K562 (cell line): ENCODE measurements around the gene SLCO3A1. TPM values are rescaled to one million over a fixed set of nuclear protein-coding genes. Genes with fewer than 3 reads are reported as not detected.

Experiments
- ATAC-seq: fragments of 200-7000 bp; cut with Tn5 transposase; 3 replicates; pipeline ENCODE4 v1.9.1; 2020; ENCODE audit warnings: moderate library complexity
- BruUV-seq: library from RNA; stranded (reverse); fragments of 400-500 nt; replicated peaks from 2 replicates; lab custom pipeline; 2021; lab: Mats Ljungman, UMichigan
- CTCF ChIA-PET: fragments of 300-600 bp; formaldehyde crosslinking; extraction: SDS; loops from one replicate; lab custom pipeline; 2021; ENCODE audit warnings: low intra/inter-chr PET ratio; lab: Yijun Ruan, JAX
- POLR2A ChIA-PET: fragments of 300-600, 350-650 bp; sonication (Branson Sonifier 250); formaldehyde crosslinking; extraction: SDS; loops from one replicate; lab custom pipeline; 2021; ENCODE audit warnings: antibody characterized with exemption, inconsistent platforms; lab: Yijun Ruan, JAX
- DNase-seq, 4 experiments: peaks; one replicate each; pipeline versions ENCODE4 v3.0.0 to v3.0.0-alpha.2; 2011 to 2018; ENCODE audit warnings: low spot score in 3 of 4, mixed read lengths in 3 of 4; ENCODE audit errors: extremely low read depth in 1 of 4
- FAIRE-seq: peaks from 2 replicates; lab custom pipeline; 2011; peaks lifted over from hg19 to GRCh38; lab: Jason Lieb, UNC
- H2AFZ ChIP-seq: 2 replicates; pipeline ENCODE4 v1.6.0; 2011; ENCODE audit warnings: low read depth, low read length, control low read depth, inconsistent platforms
- H3K27ac ChIP-seq: fragments of 200-600 bp; 3 replicates; pipeline ENCODE4 v1.8.0; 2011; ENCODE audit warnings: low read depth, mild to moderate bottlenecking, control low read depth, inconsistent platforms, low read length, moderate library complexity, mixed read lengths; ENCODE audit errors: extremely low read depth
- H3K27me3 ChIP-seq, 2 experiments: fragments of 300-600 bp in 1 of 2; 2 replicates in 1 of 2; 3 replicates in 1 of 2; pipeline versions ENCODE4 v1.6.0 to v1.8.0; 2011; ENCODE audit warnings: inconsistent platforms in 2 of 2, low read length in 2 of 2, mild to moderate bottlenecking in 1 of 2, mixed read lengths in 1 of 2, moderate library complexity in 1 of 2; ENCODE audit not compliant: control insufficient read depth in 2 of 2, insufficient read depth in 2 of 2
- H3K36me3 ChIP-seq: fragments of 300-600 bp; 3 replicates; pipeline ENCODE4 v1.8.0; 2011; ENCODE audit warnings: mild to moderate bottlenecking, low read length, inconsistent platforms; ENCODE audit not compliant: control insufficient read depth, insufficient read depth
- H3K4me1 ChIP-seq, 2 experiments: fragments of 200-600 bp in 1 of 2; replicated peaks in 1 of 2; 2 replicates in 1 of 2; 3 replicates in 1 of 2; pipeline versions ENCODE4 v1.5.1 to v1.8.0; 2011; ENCODE audit warnings: inconsistent platforms in 2 of 2, low read length in 2 of 2, mild to moderate bottlenecking in 1 of 2, mixed read lengths in 1 of 2, moderate library complexity in 1 of 2; ENCODE audit not compliant: control insufficient read depth in 2 of 2, insufficient read depth in 2 of 2
- H3K4me2 ChIP-seq: 2 replicates; pipeline ENCODE4 v1.6.1; 2011; ENCODE audit warnings: low read length, control low read depth, inconsistent platforms, mixed read lengths; ENCODE audit not compliant: insufficient read depth
- H3K4me3 ChIP-seq: fragments of 200-600 bp; sonication (generic), shearing (Covaris generic); 2 replicates; pipeline ENCODE4 v1.5.1; 2016; ENCODE audit warnings: control low read depth, inconsistent platforms
- H3K79me2 ChIP-seq: fragments of 200-600 bp; 3 replicates; pipeline ENCODE4 v1.8.0; 2011; ENCODE audit warnings: low read length, inconsistent platforms; ENCODE audit not compliant: control insufficient read depth, insufficient read depth
- H3K9ac ChIP-seq, 2 experiments: 2 replicates each; pipeline versions ENCODE4 v1.6.0 to v1.6.1; 2011; ENCODE audit warnings: low read depth in 2 of 2, low read length in 2 of 2, control low read depth in 1 of 2, inconsistent platforms in 1 of 2, mild to moderate bottlenecking in 1 of 2, mixed read lengths in 1 of 2; ENCODE audit not compliant: insufficient read depth in 1 of 2
- H3K9me1 ChIP-seq: one replicate; pipeline ENCODE4 v1.6.0; 2011; ENCODE audit warnings: inconsistent platforms, mild to moderate bottlenecking, low read length, moderate library complexity; ENCODE audit not compliant: control insufficient read depth, insufficient read depth
- H3K9me3 ChIP-seq: replicated peaks from 2 replicates; pipeline ENCODE4 v1.5.1; 2011; ENCODE audit warnings: low read depth, low read length, inconsistent platforms; ENCODE audit not compliant: control insufficient read depth, insufficient read depth
- H4K20me1 ChIP-seq: replicated peaks from 2 replicates; pipeline ENCODE4 v1.6.1; 2011; ENCODE audit warnings: low read length, inconsistent platforms, mixed read lengths; ENCODE audit not compliant: control insufficient read depth, insufficient read depth
- ATF2 ChIP-seq: sonication (generic); formaldehyde crosslinking; IDR thresholded peaks from 2 replicates; pipeline ENCODE4 v1.8.1; 2022; ENCODE audit warnings: missing genetic modification reagents
- BRD9 ChIP-seq: fragments of 450-650 bp; IDR thresholded peaks from 2 replicates; pipeline ENCODE4 v1.6.1; 2018; ENCODE audit warnings: low read depth; ENCODE audit not compliant: partially characterized antibody
- CAMTA2 ChIP-seq: fragments of 250-450 bp; sonication (Bioruptor Pico); conservative IDR thresholded peaks from 2 replicates; pipeline ENCODE4 v1.5.1; 2022
- FOXJ3 ChIP-seq: sonication (generic); formaldehyde crosslinking; IDR thresholded peaks from 2 replicates; pipeline ENCODE4 v1.4.0; 2020; ENCODE audit warnings: mild to moderate bottlenecking, missing genetic modification reagents
- FOXK2 ChIP-seq, 2 experiments: fragments of 450-650 bp; IDR thresholded peaks in 1 of 2; conservative IDR thresholded peaks in 1 of 2; 2 replicates each; pipeline ENCODE4 v1.6.1; 2016; ENCODE audit warnings: low read depth in 2 of 2, mild to moderate bottlenecking in 1 of 2
- KDM1A ChIP-seq, 2 experiments: fragments of 450-650 bp; IDR thresholded peaks; 2 replicates each; pipeline ENCODE4 v1.6.1; 2016; ENCODE audit warnings: mild to moderate bottlenecking in 2 of 2
- NCOA2 ChIP-seq, 2 experiments: fragments of 450-650 bp; IDR thresholded peaks; 2 replicates each; pipeline ENCODE4 v1.6.1; 2018; ENCODE audit warnings: mild to moderate bottlenecking in 2 of 2, moderate library complexity in 1 of 2; ENCODE audit not compliant: partially characterized antibody in 2 of 2
- RFX7 ChIP-seq: fragments of 250-450 bp; sonication (Bioruptor Pico); IDR thresholded peaks from 2 replicates; pipeline ENCODE4 v1.5.1; 2021; ENCODE audit warnings: mild to moderate bottlenecking
- SIN3A ChIP-seq, 2 experiments: fragments of 150-350 bp in 1 of 2; IDR thresholded peaks; 2 replicates each; pipeline ENCODE4 v1.6.1; 2011 to 2016; ENCODE audit warnings: borderline replicate concordance in 2 of 2, low read depth in 2 of 2, low read length in 2 of 2, mild to moderate bottlenecking in 2 of 2, moderate library complexity in 2 of 2; ENCODE audit not compliant: control insufficient read depth in 1 of 2
- SMARCE1 ChIP-seq: fragments of 450-650 bp; IDR thresholded peaks from 2 replicates; pipeline ENCODE4 v1.7.1; 2016; ENCODE audit warnings: mild to moderate bottlenecking
- SPI1 ChIP-seq: IDR thresholded peaks from 2 replicates; pipeline ENCODE4 v1.6.1; 2011; ENCODE audit warnings: low read depth, low read length, control low read depth, borderline replicate concordance
- U2AF2 ChIP-seq: fragments of 200-400 bp; formaldehyde crosslinking; optimal IDR thresholded peaks from 2 replicates; pipeline ENCODE3; 2017; ENCODE audit warnings: low read depth, mild to moderate bottlenecking, low read length
- VEZF1 ChIP-seq: fragments of 200-800 bp; sonication (Bioruptor generic); IDR thresholded peaks from 2 replicates; pipeline ENCODE4 v1.6.1; 2017; ENCODE audit warnings: missing genetic modification characterization, missing compliant biosample characterization
- ZBTB34 ChIP-seq: fragments of 250-450 bp; sonication (Bioruptor Pico); IDR thresholded peaks from 2 replicates; pipeline ENCODE4 v1.8.0; 2021; ENCODE audit warnings: mild to moderate bottlenecking, moderate library complexity
- ZC3H4 ChIP-seq: sonication (generic); formaldehyde crosslinking; IDR thresholded peaks from 2 replicates; pipeline ENCODE4 v1.9.0; 2021; ENCODE audit warnings: missing genetic modification reagents, borderline replicate concordance
- ZNF197 ChIP-seq: fragments of 200-800 bp; sonication (Bioruptor generic); IDR thresholded peaks from 2 replicates; pipeline ENCODE4 v1.6.1; 2016; ENCODE audit warnings: low read depth, missing genetic modification characterization, missing compliant biosample characterization
- WGBS: fragments of 100-300 bp; shearing (Covaris generic); methylation state at CpG from one replicate; pipeline ENCODE4 v1.1.6; 2016; ENCODE audit warnings: low coverage, mixed read lengths; ENCODE audit not compliant: insufficient coverage; ENCODE audit errors: missing lambda C conversion rate; 5-methylcytosine and 5-hydroxymethylcytosine counted together
- in situ Hi-C: fragments of 300-500 bp; cut with MboI; formaldehyde crosslinking; loops from 4 replicates; pipeline ENCODE4 v1.15.0; 2018; ENCODE audit warnings: inconsistent platforms, mixed read lengths
- intact Hi-C: fragments of 100-400 bp; cut with micrococcal nuclease; formaldehyde crosslinking; loops from 2 replicates; pipeline ENCODE4 v1.14.2; 2022
- polyA plus RNA-seq, 8 experiments: library from polyadenylated mRNA; depleted of rRNA in 4 of 8; stranded (reverse) in 5 of 8; unstranded in 3 of 8; fragments of >200 nt; fragmentation: Nextera tagmentation in 2 of 8; fragmentation: Illumina TruSeq in 1 of 8; extraction: Ambion mirVana in 2 of 8; extraction: Trizol in 1 of 8; gene quantifications; 2 replicates each; pipeline versions ENCODE4 v1.2.1 to v1.2.3, GENCODE V29; 2011 to 2014; ENCODE audit warnings: inconsistent platforms in 1 of 8, missing spikeins in 1 of 8
- total RNA-seq, 7 experiments: library from RNA; depleted of rRNA in 6 of 7; stranded (reverse); fragments of >200 nt in 6 of 7; fragmentation: Illumina TruSeq in 2 of 7; extraction: Trizol in 2 of 7; gene quantifications; 2 replicates each; pipeline versions ENCODE4 v1.2.1 to v1.2.3, GENCODE V29; 2011 to 2021; ENCODE audit warnings: low replicate concordance in 1 of 7

SLCO3A1 gene
- total and polyA plus RNA-seq, 9 of the 15 experiments (the other 6 are each of a cell fraction or from before 2014, with no cell fraction given), result 0.01 to 0.84 (median 0.06) TPM; not detected in 3

GRCh38 chr15:91913560-91913959, 60.1 kb downstream of the SLCO3A1 start:
- no peak overlapping the region for H3K9ac ChIP-seq
- FAIRE-seq, result no peak
- BruUV-seq, result no TSS peak
- H3K9me3 ChIP-seq, result no peaks in the 10 kb centered on the region
- H2AFZ ChIP-seq, result no peak overlapping the region
- no peak overlapping the region for H3K4me2 ChIP-seq
- ATAC-seq, result no peak
- H3K9me1 ChIP-seq, result no peaks in the 10 kb centered on the region
- TF ChIP-seq VEZF1 (CRISPR knock-in tag) (no peak), FOXJ3 (CRISPR knock-in tag) (no peak), SIN3A (IDR thresholded peaks at IDR 0.05; ENCODE audit: borderline replicate concordance in 2 of 2, control insufficient read depth in 1 of 2, low read depth in 2 of 2, low read length in 2 of 2) (no peak), NCOA2 (IDR thresholded peaks at IDR 0.05; ENCODE audit: partially characterized antibody in 2 of 2) (no peak), U2AF2 (no peak), SPI1 (no peak), ZNF197 (no peak), BRD9 (no peak), ATF2 (CRISPR knock-in tag) (no peak), KDM1A (IDR thresholded peaks at IDR 0.05) (no peak), RFX7 (CRISPR knock-in tag) (no peak), FOXK2 (conservative IDR thresholded peaks at IDR 0.05 in 1 of 2, IDR thresholded peaks at IDR 0.05 in 1 of 2; ENCODE audit: low read depth in 2 of 2) (no peak), ZBTB34 (CRISPR knock-in tag) (no peak), CAMTA2 (CRISPR knock-in tag) (no peak), SMARCE1 (no peak), ZC3H4 (CRISPR knock-in tag) (no peak)
- H3K27me3 ChIP-seq, result peaks cover 14 to 39% of the 10 kb centered on the region in 2 experiments
- DNase-seq, result no peak
- no peak overlapping the region for H3K27ac ChIP-seq
- H3K79me2 ChIP-seq, result no peaks in the 10 kb centered on the region
- H4K20me1 ChIP-seq, result no peaks in the 10 kb centered on the region
- H3K4me3 ChIP-seq, result no peak overlapping the region
- WGBS, result 0% methylated on average over 6 of the region's 6 CpGs
- in situ Hi-C loops, result no loop called here
- ChIA-PET CTCF (no interaction called here), POLR2A (interaction anchor here (1.1 kb wide), 1 partner anchor 18 kb away, joined by 3 read pairs; no protein-coding TSS in a partner anchor)
- H3K36me3 ChIP-seq, result no peaks in the 10 kb centered on the region
- intact Hi-C loops, result no loop called here
- peaks cover 0 to 4% of the 10 kb centered on the region in 2 experiments; a peak in 1 of 5 replicates for H3K4me1 ChIP-seq
